MCF 10A (cell line): ENCODE measurements around the gene MYL3. TPM values are rescaled to one million over a fixed set of nuclear protein-coding genes. Genes with fewer than 3 reads are reported as not detected.

Experiments
- BruUV-seq: library from RNA; stranded (reverse); fragments of 400-500 nt; replicated peaks from 2 replicates; lab custom pipeline; 2021; lab: Mats Ljungman, UMichigan
- CTCF ChIA-PET: fragments of 300-600 bp; sonication (Branson Sonifier 250); formaldehyde crosslinking; extraction: SDS; loops from one replicate; lab custom pipeline; 2021; ENCODE audit warnings: antibody characterized with exemption, inconsistent platforms; lab: Yijun Ruan, JAX
- POLR2A ChIA-PET: fragments of 300-600, 350-650 bp; sonication (Branson Sonifier 250); formaldehyde crosslinking; extraction: SDS; loops from one replicate; lab custom pipeline; 2020; ENCODE audit warnings: antibody characterized with exemption, inconsistent platforms; lab: Yijun Ruan, JAX
- DNase-seq: peaks from one replicate; pipeline ENCODE4 v3.0.0-alpha.2; 2018; ENCODE audit not compliant: unreplicated experiment
- H3K27ac Mint-ChIP-seq: one replicate; pipeline ENCODE4 v1.8.0; 2022; ENCODE audit warnings: mild to moderate bottlenecking, low read depth, mixed read lengths; ENCODE audit not compliant: unreplicated experiment
- H3K27me3 Mint-ChIP-seq: one replicate; pipeline ENCODE4 v1.8.0; 2022; ENCODE audit warnings: mixed read lengths; ENCODE audit not compliant: insufficient read depth, unreplicated experiment
- H3K36me3 Mint-ChIP-seq: one replicate; pipeline ENCODE4 v1.8.0; 2022; ENCODE audit warnings: mild to moderate bottlenecking, moderate library complexity, mixed read lengths; ENCODE audit not compliant: insufficient read depth, unreplicated experiment
- H3K4me1 Mint-ChIP-seq: one replicate; pipeline ENCODE4 v1.8.0; 2022; ENCODE audit warnings: mixed read lengths; ENCODE audit not compliant: insufficient read depth, unreplicated experiment
- H3K4me3 Mint-ChIP-seq: one replicate; pipeline ENCODE4 v1.8.0; 2022; ENCODE audit warnings: mild to moderate bottlenecking, moderate library complexity, mixed read lengths; ENCODE audit not compliant: unreplicated experiment
- H3K9me3 Mint-ChIP-seq: one replicate; pipeline ENCODE4 v1.8.0; 2022; ENCODE audit warnings: mixed read lengths; ENCODE audit not compliant: unreplicated experiment
- CTCF ChIP-seq: fragments of 200-600 bp; IDR thresholded peaks from one replicate; pipeline ENCODE4 v1.8.0; 2022; ENCODE audit warnings: antibody characterized with exemption, mild to moderate bottlenecking; ENCODE audit not compliant: unreplicated experiment
- intact Hi-C: fragments of 100-400 bp; cut with micrococcal nuclease; formaldehyde crosslinking; loops from 2 replicates; pipeline ENCODE4 v1.14.1; 2022
- total RNA-seq: library from RNA; stranded (reverse); gene quantifications from 2 replicates; pipeline ENCODE4 v1.2.3, GENCODE V29; 2022

The MYL3 gene
- total RNA-seq, 1 experiment from 2014 or later = not detected

DNA sequence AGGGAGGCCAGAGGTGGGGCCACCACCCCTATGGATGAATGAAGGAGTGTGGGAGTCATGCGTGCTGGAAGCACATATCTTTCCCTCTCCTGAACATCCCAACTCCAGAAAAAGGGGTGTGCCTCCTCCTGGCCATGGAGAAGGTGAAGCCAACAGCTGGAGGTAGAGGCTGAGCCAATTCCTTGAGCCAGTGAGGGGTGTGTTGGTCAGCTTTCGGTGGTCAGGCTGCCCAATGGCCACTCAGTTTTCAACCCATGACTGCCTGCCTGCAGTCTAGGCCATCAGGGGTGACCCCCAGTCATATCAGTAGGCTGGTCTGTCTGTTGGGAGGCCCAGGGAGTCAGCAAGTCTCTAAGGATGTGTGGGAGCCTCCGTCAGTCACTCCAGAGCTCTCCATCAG, 27.9 kb upstream of the MYL3 start:
- no peak for TF ChIP-seq CTCF
- ChIA-PET CTCF (interaction anchor here (1.0 to 1.4 kb wide), 3 partner anchors 25 to 402 kb away, joined by 3 to 5 read pairs (median 3); no protein-coding TSS in a partner anchor), POLR2A (interaction anchor here (0.5 to 0.6 kb wide), 2 partner anchors 337 to 491 kb away, joined by 3 read pairs; no protein-coding TSS in a partner anchor)
- H3K9me3 Mint-ChIP-seq = no peaks in the 10 kb centered on the region
- H3K4me1 Mint-ChIP-seq = no peaks in the 10 kb centered on the region
- peaks cover 6% of the 10 kb centered on the region for H3K36me3 Mint-ChIP-seq
- peaks cover 15% of the 10 kb centered on the region for H3K27me3 Mint-ChIP-seq
- no peak overlapping the region for H3K27ac Mint-ChIP-seq
- no peak for DNase-seq
- intact Hi-C loops = no loop called here
- BruUV-seq = no TSS peak
- H3K4me3 Mint-ChIP-seq = no peak overlapping the region

- intact Hi-C loops = no loop called here
- Mint-ChIP-seq H3K4me1 (no peaks in the 10 kb centered on the region), H3K27me3 (peaks cover 17% of the 10 kb centered on the region), H3K4me3 (no peak overlapping the region), H3K36me3 (peaks cover 6% of the 10 kb centered on the region), H3K27ac (no peak overlapping the region), H3K9me3 (no peaks in the 10 kb centered on the region)
- CTCF ChIA-PET = interaction anchor here (0.6 to 1.4 kb wide), 2 partner anchors 20 to 23 kb away, joined by 3 to 6 read pairs; no protein-coding TSS in a partner anchor
- POLR2A ChIA-PET = no interaction called here
- DNase-seq = no peak
- no TSS peak for BruUV-seq
- no peak for TF ChIP-seq CTCF
These were observed 26.9 kb upstream of the MYL3 start for GRCh38 chr3:46890132-46890531.

DNA sequence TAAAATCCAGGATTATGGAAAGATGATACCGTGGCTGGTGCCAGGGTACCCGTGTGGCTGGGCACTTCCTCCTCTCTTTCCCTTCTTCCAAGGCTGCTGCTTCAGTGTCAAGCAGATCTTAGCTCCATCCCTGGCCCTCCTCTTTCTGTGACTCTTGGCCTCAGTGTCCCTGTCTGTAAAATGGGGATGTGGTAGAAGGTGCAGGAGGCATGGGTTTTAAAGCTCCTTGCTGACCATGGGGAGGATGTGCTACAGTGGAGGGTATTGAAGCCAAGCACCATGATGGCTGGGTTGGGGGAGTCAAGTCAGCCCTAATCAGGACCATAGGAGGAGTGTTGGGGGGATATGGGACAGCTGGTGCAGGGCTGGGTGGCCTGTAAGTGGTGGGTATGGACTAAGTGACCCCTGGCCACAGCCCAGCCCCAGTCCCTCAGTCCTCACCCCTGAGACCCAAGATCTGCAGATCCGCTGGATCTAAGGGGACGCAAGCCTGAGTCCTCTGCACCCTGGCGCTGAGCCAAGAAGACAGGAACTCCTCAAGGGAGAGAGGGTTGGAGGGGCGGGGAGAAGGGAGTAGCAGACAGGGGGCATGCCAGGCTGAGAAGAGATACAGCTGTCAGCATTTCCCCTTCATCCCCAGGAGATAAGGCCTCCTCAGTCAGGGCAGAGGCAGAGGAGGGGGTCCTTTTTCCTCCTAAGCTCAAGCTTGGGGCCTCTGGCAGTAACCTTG, 26.3 kb upstream of the MYL3 start:
- TF ChIP-seq CTCF = no peak
- intact Hi-C loops = no loop called here
- DNase-seq = no peak
- Mint-ChIP-seq H3K9me3 (no peaks in the 10 kb centered on the region), H3K4me3 (no peak overlapping the region), H3K27me3 (peaks cover 23% of the 10 kb centered on the region), H3K36me3 (peaks cover 6% of the 10 kb centered on the region), H3K27ac (no peak overlapping the region), H3K4me1 (no peaks in the 10 kb centered on the region)
- ChIA-PET POLR2A (no interaction called here), CTCF (interaction anchor here (0.6 to 1.4 kb wide), 2 partner anchors 20 to 22 kb away, joined by 3 to 6 read pairs; no protein-coding TSS in a partner anchor)
- no TSS peak for BruUV-seq

DNA sequence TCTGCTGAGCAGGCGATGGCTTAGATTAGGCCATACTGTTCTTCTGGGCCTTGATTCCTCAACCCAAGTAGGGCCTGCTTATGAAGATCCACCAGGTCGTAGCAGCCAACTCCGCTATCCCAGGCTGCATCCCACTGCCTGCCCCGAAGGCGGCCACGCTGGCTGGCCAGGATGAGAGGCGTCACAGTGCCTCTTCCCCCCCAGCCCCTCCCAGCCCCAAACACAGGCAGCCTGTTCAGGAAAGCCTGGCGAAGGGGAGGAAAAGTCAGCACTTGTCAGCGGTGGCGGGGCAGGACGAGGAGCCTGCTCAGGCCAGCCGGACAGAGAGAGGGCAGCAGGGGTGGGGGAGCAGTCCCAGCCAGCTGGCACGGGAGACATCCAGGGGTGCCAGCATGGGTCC, 25.5 kb upstream of the MYL3 start:
- H3K36me3 Mint-ChIP-seq = peaks cover 6% of the 10 kb centered on the region
- no TSS peak for BruUV-seq
- H3K4me1 Mint-ChIP-seq = no peaks in the 10 kb centered on the region
- TF ChIP-seq CTCF = no peak
- H3K27me3 Mint-ChIP-seq = peaks cover 32% of the 10 kb centered on the region
- H3K27ac Mint-ChIP-seq = no peak overlapping the region
- H3K9me3 Mint-ChIP-seq = no peaks in the 10 kb centered on the region
- no peak for DNase-seq
- ChIA-PET CTCF (interaction anchor here (0.7 to 1.4 kb wide), 2 partner anchors 21 to 22 kb away, joined by 3 to 6 read pairs; no protein-coding TSS in a partner anchor), POLR2A (no interaction called here)
- intact Hi-C loops = no loop called here
- no peak overlapping the region for H3K4me3 Mint-ChIP-seq
